Panc1 (cell line): ENCODE measurements around the gene SLC39A5.

Experiments
- CTCF ChIP-seq: fragments of 450-650 bp; IDR thresholded peaks from 2 replicates; pipeline ENCODE4 v1.5.1; 2017; ENCODE audit warnings: mild to moderate bottlenecking
- POLR2AphosphoS5 ChIP-seq: IDR thresholded peaks from 2 replicates; pipeline ENCODE4 v1.6.1; 2012; ENCODE audit warnings: mild to moderate bottlenecking, low read depth, low read length, moderate library complexity
- SIN3A ChIP-seq: IDR thresholded peaks from 2 replicates; pipeline ENCODE4 v1.6.1; 2012; ENCODE audit warnings: low read depth, mild to moderate bottlenecking, low read length, moderate library complexity, borderline replicate concordance; ENCODE audit not compliant: insufficient read depth

- TF ChIP-seq CTCF (no peak), POLR2AphosphoS5 (no peak), SIN3A (no peak)
Measured at GRCh38 chr12:56236091-56236490, 6.2 kb downstream of the SLC39A5 start.
